Measurements from ENCODE around the gene ALG9. TPM values are rescaled to one million over a fixed set of nuclear protein-coding genes. Genes with fewer than 3 reads are reported as not detected.

ALG9 gene
- total and polyA plus RNA-seq, 2 donors (not counting 3 experiments of a cell fraction or from before 2014, with no cell fraction given), result 29.1 to 29.4 TPM

GRCh38 chr11:111911563-111912401 lies 40.4 kb upstream of the ALG9 start, which contains the start of gene CRYAB:
Gene CRYAB, minus strand, starts transcription at chr11:111911770. Its CDS starts 46 bp downstream, at chr11:111911724.
- dilution Hi-C loops (cut with MboI; ENCODE audit: extremely low pct_ligation_motif_present, low sequenced_read_pairs), result no loop called here
- Histone ChIP-seq H3K27me3 (ENCODE audit: control insufficient read depth in 2 of 2, insufficient read depth in 2 of 2, low read length in 2 of 2) (peaks cover 2 to 9% of the 10 kb centered on the region in 2 experiments), H3K4me1 (ENCODE audit: control insufficient read depth, extremely low read depth, insufficient read depth, low read length) (peaks cover 6% of the 10 kb centered on the region), H3K9me1 (replicated peaks; ENCODE audit: control insufficient read depth, extremely low read depth, insufficient read depth, low read length) (no peaks in the 10 kb centered on the region), H3K9me3 (replicated peaks; ENCODE audit: control insufficient read depth, insufficient read depth, low read length) (no peaks in the 10 kb centered on the region), H2AFZ (ENCODE audit: low read depth, low read length) (peak within 1 kb of the TSS; percentile 22), H3K27ac (ENCODE audit: insufficient read depth, low read depth, low read length) (no peak within 1 kb of the TSS), H3K4me3 (replicated peaks in 1 of 3; ENCODE audit: insufficient read depth in 1 of 3, low read depth in 1 of 3, low read length in 3 of 3) (no peak within 1 kb of the TSS), H4K20me1 (replicated peaks; ENCODE audit: control insufficient read depth, extremely low read depth, insufficient read depth, low read length) (no peaks in the 10 kb centered on the region), H3K4me2 (ENCODE audit: insufficient read depth, low read length) (no peak within 1 kb of the TSS), H3K36me3 (ENCODE audit: control insufficient read depth in 2 of 2, extremely low read depth in 1 of 2, insufficient read depth in 2 of 2, low read length in 2 of 2) (no peaks in the 10 kb centered on the region), H3K79me2 (ENCODE audit: control insufficient read depth, insufficient read depth, low read length) (no peaks in the 10 kb centered on the region), H3K9ac (replicated peaks; ENCODE audit: extremely low read depth, insufficient read depth, low read length) (no peak within 1 kb of the TSS)
- ChIA-PET CTCF (interaction anchor here (0.5 to 1.4 kb wide), 3 partner anchors 30 to 70 kb away, joined by 3 to 4 read pairs (median 3); no protein-coding TSS in a partner anchor), POLR2A (no interaction called here)
- no peak for TF ChIP-seq POLR2AphosphoS5 (IDR thresholded peaks at IDR 0.05; ENCODE audit: insufficient read depth, low read depth, low read length)
- TF ChIP-seq JUN (IDR thresholded peaks at IDR 0.05; ENCODE audit: borderline replicate concordance, insufficient read depth, insufficient read length, low read depth), result no peak
- no peak for TF ChIP-seq POLR2A (IDR thresholded peaks at IDR 0.05; ENCODE audit: low read depth, low read length)
- TF ChIP-seq MYC (IDR thresholded peaks at IDR 0.05; ENCODE audit: low read depth, low read length), result no peak
- no peak for TF ChIP-seq FOS (IDR thresholded peaks at IDR 0.05; ENCODE audit: borderline replicate concordance, insufficient read depth, low read length)
- no peak for TF ChIP-seq GATA2 (IDR thresholded peaks at IDR 0.05; ENCODE audit: insufficient read depth, insufficient read length, low read depth, low read length)
- no peak for TF ChIP-seq EZH2 (IDR thresholded peaks at IDR 0.05; ENCODE audit: borderline replicate concordance, low read depth, low read length, severe bottlenecking)
- TF ChIP-seq CTCF (IDR thresholded peaks at IDR 0.05; ENCODE audit: extremely low read depth in 1 of 2, insufficient read depth in 1 of 2, low read depth in 1 of 2, low read length in 2 of 2), result no peak
- TF ChIP-seq MAX (IDR thresholded peaks at IDR 0.05; ENCODE audit: insufficient read depth, insufficient read length), result no peak
- BruUV-seq (replicated peaks), result no TSS peak
- DNase-seq (ENCODE audit: low read depth, low spot score) (no peak), FAIRE-seq (peak; percentile 26)
- intact Hi-C loops (cut with micrococcal nuclease), result no loop called here

Measured in endothelial cell of umbilical vein (primary cell).